Neural cell (in vitro differentiated cells): Measurements from ENCODE around the gene ACP4. TPM values are rescaled to one million over a fixed set of nuclear protein-coding genes. Genes with fewer than 3 reads are reported as not detected.

Experiments
- H2AFZ ChIP-seq: fragments of 200-600, 300-800 bp; sonication (generic), shearing (Covaris generic); 2 replicates; pipeline ENCODE4 v1.6.0; 2014; ENCODE audit warnings: low read depth, mild to moderate bottlenecking, antibody characterized with exemption, low read length, moderate library complexity
- H3F3A ChIP-seq: fragments of 200-600 bp; shearing (Covaris generic); 2 replicates; pipeline ENCODE4 v1.6.1; 2016; ENCODE audit warnings: mild to moderate bottlenecking, moderate library complexity, mixed read lengths, antibody characterized with exemption, low read length; ENCODE audit not compliant: insufficient read depth, poor library complexity, severe bottlenecking
- H3K27ac ChIP-seq: fragments of 200-600, 300-800 bp; sonication (generic), shearing (Covaris generic); 2 replicates; pipeline ENCODE4 v1.5.1; 2014; ENCODE audit warnings: mild to moderate bottlenecking, low read length, moderate library complexity
- H3K27me3 ChIP-seq: fragments of 300-800, 200-600 bp; sonication (generic), shearing (Covaris generic); 2 replicates; pipeline ENCODE4 v1.6.0; 2014; ENCODE audit warnings: mild to moderate bottlenecking, low read depth, low read length, moderate library complexity; ENCODE audit not compliant: insufficient read depth
- H3K36me3 ChIP-seq: fragments of 300-800, 200-600 bp; sonication (generic), shearing (Covaris generic); 2 replicates; pipeline ENCODE4 v1.5.1; 2014; ENCODE audit warnings: mild to moderate bottlenecking, antibody characterized with exemption, low read length, moderate library complexity; ENCODE audit not compliant: insufficient read depth
- H3K4me2 ChIP-seq: fragments of 300-800, 200-600 bp; sonication (generic), shearing (Covaris generic); 2 replicates; pipeline ENCODE4 v1.6.0; 2014; ENCODE audit warnings: mild to moderate bottlenecking, low read length
- H3K4me3 ChIP-seq: fragments of 300-800, 200-600 bp; sonication (generic), shearing (Covaris generic); 2 replicates; pipeline ENCODE4 v1.5.1; 2014; ENCODE audit warnings: mild to moderate bottlenecking, low read length, moderate library complexity
- H3K79me2 ChIP-seq: fragments of 200-600 bp; shearing (Covaris generic); replicated peaks from 2 replicates; pipeline ENCODE4 v1.6.0; 2014; ENCODE audit warnings: mild to moderate bottlenecking, low read length, moderate library complexity; ENCODE audit not compliant: insufficient read depth
- H3K9ac ChIP-seq: fragments of 300-800, 200-600 bp; sonication (generic), shearing (Covaris generic); 2 replicates; pipeline ENCODE4 v1.6.1; 2016; ENCODE audit warnings: mild to moderate bottlenecking, low read length, mixed read lengths
- H3K9me2 ChIP-seq: fragments of 200-600 bp; shearing (Covaris generic); 2 replicates; pipeline ENCODE4 v1.6.1; 2016; ENCODE audit warnings: mild to moderate bottlenecking, low read length, mixed read lengths; ENCODE audit not compliant: insufficient read depth
- H3K9me3 ChIP-seq: fragments of 200-600, 300-800 bp; sonication (generic), shearing (Covaris generic); 2 replicates; pipeline ENCODE4 v1.6.1; 2016; ENCODE audit warnings: mild to moderate bottlenecking, mixed run types, low read length, moderate library complexity, mixed read lengths
- H4K20me1 ChIP-seq: fragments of 200-600 bp; shearing (Covaris generic); 2 replicates; pipeline ENCODE4 v1.6.1; 2016; ENCODE audit warnings: mild to moderate bottlenecking, mixed run types; ENCODE audit not compliant: insufficient read depth
- EP300 ChIP-seq: fragments of 450-650 bp; conservative IDR thresholded peaks from 2 replicates; pipeline ENCODE4 v1.6.1; 2014; ENCODE audit warnings: antibody characterized with exemption, mild to moderate bottlenecking, moderate library complexity; ENCODE audit not compliant: poor library complexity, severe bottlenecking
- EZH2 ChIP-seq: fragments of 200-600, 300-800 bp; shearing (Covaris generic), sonication (generic); IDR thresholded peaks from 2 replicates; pipeline ENCODE4 v1.6.1; 2014; ENCODE audit warnings: antibody characterized with exemption, low read length, borderline replicate concordance, mild to moderate bottlenecking; ENCODE audit not compliant: insufficient read depth, poor library complexity, severe bottlenecking
- MXI1 ChIP-seq: fragments of 450-650 bp; conservative IDR thresholded peaks from 2 replicates; pipeline ENCODE4 v1.6.1; 2014; ENCODE audit warnings: antibody characterized with exemption, mild to moderate bottlenecking; ENCODE audit not compliant: poor library complexity, severe bottlenecking
- POLR2AphosphoS5 ChIP-seq: IDR thresholded peaks from 2 replicates; pipeline ENCODE4 v1.6.1; 2012
- RAD21 ChIP-seq: fragments of 450-650 bp; conservative IDR thresholded peaks from 2 replicates; pipeline ENCODE4 v1.6.1; 2014; ENCODE audit warnings: antibody characterized with exemption, mild to moderate bottlenecking, moderate library complexity
- SMC3 ChIP-seq: fragments of 450-650 bp; conservative IDR thresholded peaks from 2 replicates; pipeline ENCODE4 v1.6.1; 2014; ENCODE audit warnings: antibody characterized with exemption, mild to moderate bottlenecking, moderate library complexity; ENCODE audit not compliant: poor library complexity
- TAF1 ChIP-seq: IDR thresholded peaks from 2 replicates; pipeline ENCODE4 v1.6.1; 2012; ENCODE audit warnings: low read depth
- polyA plus RNA-seq: library from polyadenylated mRNA; depleted of rRNA; stranded (reverse); fragments of >200 nt; gene quantifications from 2 replicates; pipeline ENCODE4 v1.2.3, GENCODE V29; 2014
- TF ChIP-seq, protein P1 (sequence below): fragments of 450-650 bp; IDR thresholded peaks from 2 replicates; pipeline ENCODE4 v1.5.1; 2014; ENCODE audit warnings: antibody characterized with exemption, mild to moderate bottlenecking, moderate library complexity; ENCODE audit not compliant: poor library complexity, severe bottlenecking
- TF ChIP-seq, protein P2 (sequence below): IDR thresholded peaks from 2 replicates; pipeline ENCODE4 v1.6.1; 2012; ENCODE audit warnings: borderline replicate concordance

The ACP4 gene
- polyA plus RNA-seq, 1 donor from 2014 or later = not detected

DNA sequence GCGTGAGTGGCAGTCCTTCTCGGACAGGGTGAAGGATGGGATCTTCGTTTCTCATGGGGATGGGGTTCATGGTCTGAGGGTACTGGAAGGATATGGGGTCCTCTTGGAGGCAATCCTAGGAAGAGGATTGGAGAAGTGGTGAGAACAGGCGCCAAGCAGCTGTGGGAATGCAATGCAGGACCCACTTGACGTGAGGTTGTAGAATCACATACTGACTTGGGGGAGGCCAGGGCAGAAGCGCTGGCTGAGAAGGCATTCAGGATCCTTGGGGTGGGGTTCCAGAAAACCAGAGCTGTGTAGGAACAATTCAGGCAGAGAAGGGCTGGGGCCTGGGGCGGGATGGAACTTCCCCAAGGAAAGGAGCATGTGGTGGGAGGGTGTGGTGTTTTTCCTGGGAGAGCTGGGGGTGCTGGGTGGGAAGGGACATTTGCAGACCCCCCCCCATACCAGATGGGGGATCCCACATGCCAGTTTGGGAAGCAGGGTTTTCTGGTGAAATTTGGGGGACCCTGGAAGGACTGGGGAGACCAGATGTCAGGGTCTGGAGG is 32.5 kb downstream of the ACP4 start:
- Histone ChIP-seq H3K4me3 (no peak overlapping the region), H3K9me3 (no peaks in the 10 kb centered on the region), H2AFZ (no peak overlapping the region), H4K20me1 (no peaks in the 10 kb centered on the region), H3F3A (no peaks in the 10 kb centered on the region), H3K79me2 (no peaks in the 10 kb centered on the region), H3K4me2 (no peak overlapping the region), H3K9me2 (no peaks in the 10 kb centered on the region), H3K27me3 (peaks cover 52% of the 10 kb centered on the region), H3K36me3 (no peaks in the 10 kb centered on the region), H3K9ac (no peak overlapping the region), H3K27ac (no peak overlapping the region)
- no peak for TF ChIP-seq POLR2AphosphoS5
- TF ChIP-seq EZH2 = no peak
- no peak for TF ChIP-seq TAF1
- TF ChIP-seq RAD21 = no peak
- TF ChIP-seq, protein P1, sequence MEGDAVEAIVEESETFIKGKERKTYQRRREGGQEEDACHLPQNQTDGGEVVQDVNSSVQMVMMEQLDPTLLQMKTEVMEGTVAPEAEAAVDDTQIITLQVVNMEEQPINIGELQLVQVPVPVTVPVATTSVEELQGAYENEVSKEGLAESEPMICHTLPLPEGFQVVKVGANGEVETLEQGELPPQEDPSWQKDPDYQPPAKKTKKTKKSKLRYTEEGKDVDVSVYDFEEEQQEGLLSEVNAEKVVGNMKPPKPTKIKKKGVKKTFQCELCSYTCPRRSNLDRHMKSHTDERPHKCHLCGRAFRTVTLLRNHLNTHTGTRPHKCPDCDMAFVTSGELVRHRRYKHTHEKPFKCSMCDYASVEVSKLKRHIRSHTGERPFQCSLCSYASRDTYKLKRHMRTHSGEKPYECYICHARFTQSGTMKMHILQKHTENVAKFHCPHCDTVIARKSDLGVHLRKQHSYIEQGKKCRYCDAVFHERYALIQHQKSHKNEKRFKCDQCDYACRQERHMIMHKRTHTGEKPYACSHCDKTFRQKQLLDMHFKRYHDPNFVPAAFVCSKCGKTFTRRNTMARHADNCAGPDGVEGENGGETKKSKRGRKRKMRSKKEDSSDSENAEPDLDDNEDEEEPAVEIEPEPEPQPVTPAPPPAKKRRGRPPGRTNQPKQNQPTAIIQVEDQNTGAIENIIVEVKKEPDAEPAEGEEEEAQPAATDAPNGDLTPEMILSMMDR = no peak
- TF ChIP-seq, protein P2, sequence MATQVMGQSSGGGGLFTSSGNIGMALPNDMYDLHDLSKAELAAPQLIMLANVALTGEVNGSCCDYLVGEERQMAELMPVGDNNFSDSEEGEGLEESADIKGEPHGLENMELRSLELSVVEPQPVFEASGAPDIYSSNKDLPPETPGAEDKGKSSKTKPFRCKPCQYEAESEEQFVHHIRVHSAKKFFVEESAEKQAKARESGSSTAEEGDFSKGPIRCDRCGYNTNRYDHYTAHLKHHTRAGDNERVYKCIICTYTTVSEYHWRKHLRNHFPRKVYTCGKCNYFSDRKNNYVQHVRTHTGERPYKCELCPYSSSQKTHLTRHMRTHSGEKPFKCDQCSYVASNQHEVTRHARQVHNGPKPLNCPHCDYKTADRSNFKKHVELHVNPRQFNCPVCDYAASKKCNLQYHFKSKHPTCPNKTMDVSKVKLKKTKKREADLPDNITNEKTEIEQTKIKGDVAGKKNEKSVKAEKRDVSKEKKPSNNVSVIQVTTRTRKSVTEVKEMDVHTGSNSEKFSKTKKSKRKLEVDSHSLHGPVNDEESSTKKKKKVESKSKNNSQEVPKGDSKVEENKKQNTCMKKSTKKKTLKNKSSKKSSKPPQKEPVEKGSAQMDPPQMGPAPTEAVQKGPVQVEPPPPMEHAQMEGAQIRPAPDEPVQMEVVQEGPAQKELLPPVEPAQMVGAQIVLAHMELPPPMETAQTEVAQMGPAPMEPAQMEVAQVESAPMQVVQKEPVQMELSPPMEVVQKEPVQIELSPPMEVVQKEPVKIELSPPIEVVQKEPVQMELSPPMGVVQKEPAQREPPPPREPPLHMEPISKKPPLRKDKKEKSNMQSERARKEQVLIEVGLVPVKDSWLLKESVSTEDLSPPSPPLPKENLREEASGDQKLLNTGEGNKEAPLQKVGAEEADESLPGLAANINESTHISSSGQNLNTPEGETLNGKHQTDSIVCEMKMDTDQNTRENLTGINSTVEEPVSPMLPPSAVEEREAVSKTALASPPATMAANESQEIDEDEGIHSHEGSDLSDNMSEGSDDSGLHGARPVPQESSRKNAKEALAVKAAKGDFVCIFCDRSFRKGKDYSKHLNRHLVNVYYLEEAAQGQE = no peak

DNA sequence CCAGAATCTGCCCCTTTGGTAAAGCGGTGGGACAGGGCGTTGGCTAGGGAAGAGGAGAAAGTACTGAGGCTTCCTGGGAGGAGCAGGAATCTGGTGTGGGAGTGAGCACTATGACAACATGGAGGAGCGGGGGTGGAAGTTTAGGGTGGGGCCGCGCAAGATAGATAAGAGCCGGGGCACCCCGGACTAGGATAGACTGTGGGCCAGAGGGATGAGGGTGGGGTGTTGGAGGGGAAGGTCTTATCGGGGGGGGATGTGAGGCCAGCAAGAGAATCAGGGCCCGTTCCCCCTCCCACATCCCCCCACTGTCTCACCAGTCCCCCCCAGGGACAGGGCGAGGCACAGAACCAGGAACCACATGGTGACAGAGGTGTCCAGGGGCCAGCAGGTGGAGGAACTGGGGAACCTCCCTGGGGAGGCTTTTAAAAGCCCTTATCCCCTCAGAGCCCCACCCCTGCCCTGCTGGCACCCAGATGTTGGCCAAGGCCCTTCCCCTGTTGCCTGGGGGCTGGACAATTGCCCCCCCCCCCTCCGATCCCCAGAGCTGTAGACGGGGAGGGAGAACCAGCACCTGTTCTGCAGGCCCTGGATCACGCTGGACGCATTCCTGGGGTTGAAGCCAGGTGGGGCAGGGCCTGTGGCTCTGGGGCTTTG is 33.3 kb downstream of the ACP4 start, which contains the start of gene KLK1:
TSS of gene KLK1 (minus strand) at position 399 of the 654 bp plus-strand sequence. CDS start at position 360, 39 bp downstream.
- no peak within 1 kb of the TSS for H2AFZ ChIP-seq
- H4K20me1 ChIP-seq = no peaks in the 10 kb centered on the region
- no peaks in the 10 kb centered on the region for H3K79me2 ChIP-seq
- H3K27me3 ChIP-seq = peaks cover 44% of the 10 kb centered on the region
- H3K9me2 ChIP-seq = no peaks in the 10 kb centered on the region
- no peak within 1 kb of the TSS for H3K4me2 ChIP-seq
- H3K9me3 ChIP-seq = no peaks in the 10 kb centered on the region
- no peaks in the 10 kb centered on the region for H3F3A ChIP-seq
- no peaks in the 10 kb centered on the region for H3K36me3 ChIP-seq
- H3K4me3 ChIP-seq = no peak within 1 kb of the TSS
- no peak within 1 kb of the TSS for H3K9ac ChIP-seq
- TF ChIP-seq EP300 (no peak), TAF1 (no peak), POLR2AphosphoS5 (no peak), EZH2 (no peak), MXI1 (no peak), SMC3 (no peak), RAD21 (no peak)
- TF ChIP-seq, protein P2 = no peak
- TF ChIP-seq, protein P1 = no peak
- no peak within 1 kb of the TSS for H3K27ac ChIP-seq
